HG03521 (cell line): Measurements from ENCODE around the gene AFAP1L2.
"Not testable (repeated sequence)": the region's sequence is repeated elsewhere in the genome, so short reads cannot be mapped to it uniquely, and the experiment has no call there.

Source experiments
- ATAC-seq: cut with Tn5 transposase; IDR thresholded peaks from one replicate; pipeline ENCODE4 v1.9.1; 2021; ENCODE audit warnings: mild to moderate bottlenecking, moderate library complexity; ENCODE audit not compliant: unreplicated experiment

Gene AFAP1L2

GRCh38 chr10:114364726-114365125 lies 39.6 kb downstream of the AFAP1L2 start:
- ATAC-seq = no peak

DNA sequence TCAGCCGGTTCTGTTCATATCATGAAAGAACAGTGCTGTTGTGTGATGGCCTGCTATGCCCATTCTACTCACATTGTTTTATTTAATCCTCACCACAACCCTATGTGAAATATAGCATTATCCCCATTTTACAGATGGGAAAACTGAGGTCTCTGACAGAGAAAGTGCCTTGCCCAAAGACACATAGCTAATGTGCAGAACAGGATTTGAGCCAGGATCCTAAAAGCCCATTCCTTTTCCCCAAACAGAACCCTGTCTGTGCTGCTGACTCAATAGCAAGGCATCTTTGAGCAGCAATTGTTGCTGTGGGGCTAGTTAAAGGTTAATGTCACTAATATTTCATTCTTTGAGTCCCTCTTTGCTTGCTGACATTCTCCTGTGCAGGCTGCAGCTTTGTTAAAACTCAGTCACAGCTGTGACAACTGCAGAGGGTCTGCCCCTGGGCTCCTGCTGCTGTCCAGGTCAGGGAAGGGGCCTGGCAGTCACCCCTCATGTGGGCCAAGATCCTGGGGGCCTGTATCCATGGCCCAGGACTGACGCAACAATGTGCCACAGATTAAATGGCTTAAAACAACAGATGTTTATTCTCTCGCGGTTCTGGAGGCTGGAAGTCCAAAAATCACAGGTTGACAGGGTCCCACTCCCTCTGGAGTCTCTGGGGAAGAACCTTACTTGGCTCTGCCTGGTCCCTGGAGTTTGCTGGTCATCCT lies 40.4 kb downstream of the AFAP1L2 start:
- ATAC-seq = no peak

DNA sequence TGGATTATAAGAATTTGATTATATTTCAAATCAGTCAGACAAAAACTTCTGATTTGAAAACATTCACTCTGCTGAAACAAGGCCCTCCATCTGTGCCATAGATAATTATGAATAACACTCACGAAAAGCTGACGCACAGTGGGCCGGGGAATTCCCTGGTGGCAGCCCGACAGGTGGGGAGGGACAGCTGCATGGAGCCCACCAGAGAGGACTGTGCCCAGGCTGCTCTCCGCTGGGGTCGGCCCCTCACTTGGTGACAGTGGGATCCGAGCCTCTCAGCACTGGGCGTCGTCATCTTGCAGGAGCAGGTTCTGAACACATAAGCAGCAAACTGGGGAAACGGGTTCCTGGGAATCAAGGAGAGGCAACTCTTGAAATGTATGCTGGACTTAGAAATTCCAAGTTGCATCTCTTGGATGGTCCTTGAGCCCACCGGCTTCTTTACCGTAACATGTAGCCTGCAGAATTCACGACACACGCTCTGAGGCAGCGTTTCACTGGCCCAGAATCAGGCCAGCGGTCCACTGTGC lies 41.4 kb downstream of the AFAP1L2 start:
- no peak for ATAC-seq

DNA sequence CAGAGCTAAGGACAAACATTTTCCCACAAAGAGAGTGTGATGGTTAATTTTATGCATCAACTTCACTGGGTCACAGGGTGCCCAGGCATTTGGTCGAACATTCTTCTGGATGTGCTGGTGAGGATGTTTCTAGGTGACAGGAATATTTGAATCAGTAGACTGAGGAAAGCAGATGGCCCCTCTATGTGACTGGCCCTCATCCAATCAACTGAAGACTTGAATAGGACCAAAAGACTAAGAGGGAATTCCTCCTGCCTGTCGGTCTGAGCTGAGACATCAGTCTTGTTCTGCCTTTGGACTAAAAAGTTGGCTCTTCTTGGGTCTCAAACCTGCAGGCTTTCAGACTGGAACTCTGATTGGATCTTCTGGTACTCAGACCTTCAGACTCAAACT lies 44.4 kb downstream of the AFAP1L2 start:
- ATAC-seq = no peak

- no peak for ATAC-seq
Measured at GRCh38 chr10:114359041-114359952, 45.0 kb downstream of the AFAP1L2 start.

GRCh38 chr10:114357515-114357996 lies 46.7 kb downstream of the AFAP1L2 start:
- no peak for ATAC-seq

- no peak for ATAC-seq
Measured at GRCh38 chr10:114356751-114357514, 47.4 kb downstream of the AFAP1L2 start.

DNA sequence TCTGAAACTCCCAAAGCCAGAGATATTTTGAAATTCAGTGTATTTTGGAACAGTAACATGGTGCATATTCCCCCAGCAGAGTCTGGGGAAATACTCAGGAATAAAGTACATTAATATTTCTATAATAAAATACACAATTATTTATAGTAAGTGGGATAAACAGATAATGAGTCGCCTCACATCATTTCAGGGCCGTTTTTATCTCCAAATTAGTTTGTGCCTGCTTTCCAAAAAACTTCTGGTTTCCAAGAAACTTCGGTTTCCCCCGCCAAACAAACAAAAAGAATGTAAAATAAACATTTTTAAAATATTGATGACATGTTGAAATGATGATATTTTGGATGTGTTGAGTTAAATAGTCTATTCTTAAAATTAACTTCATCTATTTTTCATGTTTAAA lies 48.2 kb downstream of the AFAP1L2 start:
- no peak for ATAC-seq

GRCh38 chr10:114353383-114353782 lies 50.9 kb downstream of the AFAP1L2 start:
- ATAC-seq = no peak

DNA sequence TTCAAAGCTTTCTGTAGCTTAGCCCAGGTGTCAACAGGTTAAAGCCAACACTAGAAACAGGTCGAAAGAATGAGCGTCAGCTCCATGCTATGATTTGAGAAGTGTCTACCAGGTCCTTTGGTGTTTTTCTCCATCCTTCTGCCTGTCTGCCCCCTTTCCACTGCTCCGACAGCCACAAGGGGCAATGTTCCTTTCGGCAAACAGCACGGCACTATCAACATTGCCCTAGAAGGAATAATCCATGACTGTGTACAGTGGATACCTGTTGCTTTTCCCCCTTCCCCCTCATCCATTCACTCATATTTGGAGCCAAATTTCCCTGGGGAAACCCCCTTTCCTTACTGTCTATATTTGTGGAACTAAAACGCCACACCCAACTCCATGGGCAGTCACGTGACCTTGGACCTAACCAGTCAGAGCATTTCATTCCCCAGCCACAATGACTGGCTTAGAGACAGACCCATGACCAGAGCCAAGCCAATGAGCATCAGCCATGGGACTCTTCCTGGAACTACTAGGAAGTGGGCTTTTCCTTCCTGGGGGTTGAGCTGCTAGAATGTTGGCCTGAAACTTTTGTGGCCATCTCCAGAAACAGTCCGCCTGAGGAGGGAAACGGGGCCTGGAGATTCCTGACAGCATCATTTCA lies 51.5 kb downstream of the AFAP1L2 start:
- no peak for ATAC-seq

DNA sequence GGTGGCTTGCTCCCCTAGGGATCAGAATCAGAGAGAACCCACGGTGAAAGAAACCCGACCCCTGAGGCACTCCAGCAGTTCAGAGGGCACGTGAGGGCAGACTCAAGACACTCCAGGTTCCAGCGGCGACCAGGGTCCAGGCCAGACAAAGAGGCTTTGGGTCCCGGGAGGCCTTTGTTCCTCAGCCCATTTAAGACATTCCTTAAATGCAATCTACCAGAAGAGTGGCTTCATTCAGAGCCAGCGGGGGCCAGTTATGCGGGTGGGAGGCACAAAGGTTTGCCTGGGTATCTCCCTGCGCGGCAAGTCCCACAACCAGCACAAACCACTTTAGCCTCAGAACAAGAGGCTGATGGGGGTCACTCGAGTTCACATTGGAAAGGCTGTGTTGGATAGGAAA lies 53.6 kb downstream of the AFAP1L2 start:
- no peak for ATAC-seq

DNA sequence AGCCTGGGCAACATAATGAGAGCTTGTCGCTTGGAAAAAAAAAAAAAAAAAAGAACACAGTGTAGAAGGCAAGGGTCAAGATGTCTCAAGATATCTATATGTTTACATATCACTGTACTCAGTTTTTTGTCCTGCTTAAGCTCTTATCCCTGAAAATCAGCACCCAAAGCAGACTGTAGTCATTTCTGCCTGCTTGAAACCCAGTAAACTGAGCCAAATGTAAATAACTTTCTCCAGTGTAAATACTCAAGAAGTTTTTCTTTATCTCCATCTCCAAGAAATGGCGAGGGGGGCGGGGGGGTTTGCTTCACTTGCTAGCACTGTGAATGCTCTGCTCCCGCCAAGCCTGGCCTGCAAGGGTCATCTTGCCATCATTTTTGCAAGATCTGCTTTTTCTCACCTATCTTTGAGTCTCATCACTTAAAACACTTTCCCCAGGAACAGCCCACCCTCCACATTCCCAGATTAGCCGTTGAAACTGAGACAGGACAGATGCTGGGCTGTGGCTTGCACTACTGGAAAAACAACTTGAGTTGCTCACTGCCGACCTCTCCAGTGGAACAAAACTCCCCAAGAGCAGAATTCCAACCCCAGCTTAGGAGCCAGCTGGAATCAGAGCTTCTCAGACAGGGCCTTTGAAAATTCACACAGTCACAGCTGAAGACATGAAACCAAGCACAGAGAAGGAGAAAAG lies 54.6 kb downstream of the AFAP1L2 start:
- ATAC-seq = no peak

GRCh38 chr10:114349071-114349470 lies 55.2 kb downstream of the AFAP1L2 start:
- not testable (repeated sequence) for ATAC-seq

- no peak for ATAC-seq
Measured at GRCh38 chr10:114347791-114348190, 56.5 kb downstream of the AFAP1L2 start.

DNA sequence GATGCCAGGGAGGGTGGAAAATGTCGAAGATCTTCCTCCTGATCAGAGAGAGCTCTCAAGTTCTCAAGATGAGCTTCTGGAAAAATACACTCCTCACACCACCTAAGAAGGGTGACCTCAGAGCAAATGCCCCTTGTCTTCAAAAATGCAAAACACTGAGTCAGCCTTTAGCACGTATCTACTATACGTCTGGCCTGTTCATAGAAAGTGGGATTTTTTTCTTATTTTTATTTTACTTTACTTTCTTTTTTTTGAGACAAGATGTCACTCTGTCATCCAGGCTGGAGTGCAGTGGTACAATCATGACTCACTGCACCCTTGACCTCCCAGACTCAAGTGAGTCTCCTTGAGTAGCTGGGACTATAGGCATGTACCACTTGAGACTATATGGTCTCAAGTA lies 57.1 kb downstream of the AFAP1L2 start:
- no peak for ATAC-seq

- no peak for ATAC-seq
Measured at GRCh38 chr10:114346176-114347031, 57.9 kb downstream of the AFAP1L2 start.

GRCh38 chr10:114345701-114346100 lies 58.6 kb downstream of the AFAP1L2 start:
- ATAC-seq = no peak

DNA sequence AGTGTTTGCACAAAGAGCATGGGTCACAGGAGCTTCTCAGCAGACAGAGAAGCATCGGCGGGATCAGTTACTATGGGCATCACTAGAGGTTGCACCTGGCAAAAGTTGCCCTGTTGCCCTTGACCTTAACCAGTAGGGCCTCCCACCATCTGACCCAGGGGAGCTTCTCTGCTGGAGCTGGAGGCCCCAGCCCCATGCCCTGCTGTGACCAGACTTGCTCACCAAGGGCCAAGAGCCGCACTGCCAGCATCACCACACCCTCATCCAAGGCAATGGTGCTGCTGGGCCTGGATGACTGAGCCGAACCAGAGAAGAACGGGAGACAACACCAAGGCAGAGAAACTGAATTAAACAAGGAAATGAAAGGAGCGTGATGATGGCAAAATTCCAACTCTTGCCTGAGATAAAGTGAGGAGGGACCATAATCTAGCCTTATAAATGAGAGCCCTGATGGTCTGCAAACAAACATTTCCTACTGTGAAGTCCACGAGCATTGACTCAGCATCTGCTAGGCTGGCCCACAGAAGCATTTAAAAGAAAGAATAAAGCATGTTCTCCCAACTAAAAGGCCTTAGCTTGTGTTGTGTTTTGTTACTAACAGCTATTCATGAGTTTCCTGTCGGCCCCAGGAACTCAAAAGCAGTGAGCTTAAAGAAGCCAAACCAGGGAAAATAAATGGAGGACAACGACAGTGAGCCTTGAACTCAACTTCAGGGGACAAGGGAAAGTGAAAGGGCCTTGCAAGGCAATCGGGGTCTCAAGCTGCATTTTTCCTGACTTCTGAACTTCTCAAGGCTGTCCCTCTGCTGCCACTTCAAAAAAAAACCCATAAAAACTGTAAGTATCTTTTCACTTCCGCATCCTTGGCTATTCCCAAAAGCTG lies 60.4 kb downstream of the AFAP1L2 start:
- no peak for ATAC-seq
